Body of pancreas (tissue), 4 donors: ENCODE results near the gene SMO.

Experiments
- CTCF ChIP-seq, 7 experiments: fragments of 450-650 bp in 4 of 7; fragments of 200-600 bp in 3 of 7; sonication (generic) in 3 of 7; IDR thresholded peaks; one replicate each; pipeline ENCODE4 v1.5.1; 2016 to 2019; ENCODE audit warnings: antibody characterized with exemption in 7 of 7
- POLR2A ChIP-seq, 3 donors: fragments of 450-650 bp; IDR thresholded peaks; one replicate each; pipeline ENCODE4 v1.6.1; 2016; ENCODE audit warnings: antibody characterized with exemption in 3 of 3, mild to moderate bottlenecking in 2 of 3

GRCh38 chr7:129186749-129187260 is 1.6 kb upstream of the SMO start:
- no peak for TF ChIP-seq POLR2A (IDR thresholded peaks at IDR 0.05)
- no peak for TF ChIP-seq CTCF (IDR thresholded peaks at IDR 0.05)
